Kidney (tissue), 14 donors: ENCODE measurements around the gene MOK. TPM values are rescaled to one million over a fixed set of nuclear protein-coding genes. Genes with fewer than 3 reads are reported as not detected.

ENCODE experiments used
- DNase-seq, 5 donors: peaks; one replicate each; pipeline ENCODE4 v3.0.0-alpha.2; 2013 to 2020
- FAIRE-seq: peaks from 2 replicates; lab custom pipeline; 2012; peaks lifted over from hg19 to GRCh38; lab: Jason Lieb, UNC
- H3K27ac ChIP-seq, 2 donors: one replicate each; pipeline ENCODE4 v1.7.0; 2013; ENCODE audit warnings: low read depth in 2 of 2, low read length in 2 of 2, inconsistent platforms in 1 of 2
- H3K27me3 ChIP-seq: one replicate; pipeline ENCODE4 v1.7.1; 2013; ENCODE audit warnings: low read length, inconsistent platforms; ENCODE audit not compliant: control insufficient read depth, insufficient read depth
- H3K36me3 ChIP-seq, 3 donors: one replicate each; pipeline versions ENCODE4 v1.7.0 to v1.7.1; 2013; ENCODE audit warnings: low read length in 3 of 3, control low read depth in 1 of 3, inconsistent platforms in 1 of 3; ENCODE audit not compliant: insufficient read depth in 3 of 3, control insufficient read depth in 2 of 3
- H3K4me1 ChIP-seq, 3 donors: one replicate each; pipeline versions ENCODE4 v1.7.0 to v1.7.1; 2013; ENCODE audit warnings: low read length in 3 of 3, inconsistent platforms in 1 of 3, low read depth in 1 of 3; ENCODE audit not compliant: control insufficient read depth in 2 of 3, insufficient read depth in 2 of 3
- H3K4me3 ChIP-seq, 3 donors: one replicate each; pipeline versions ENCODE4 v1.7.0 to v1.8.1; 2013; ENCODE audit warnings: low read length in 3 of 3, control low read depth in 1 of 3, inconsistent platforms in 1 of 3
- H3K9ac ChIP-seq, 3 donors: one replicate each; pipeline versions ENCODE4 v1.7.0 to v1.7.1; 2013; ENCODE audit warnings: low read length in 3 of 3, control low read depth in 1 of 3, inconsistent platforms in 1 of 3
- H3K9me3 ChIP-seq, 3 donors: one replicate each; pipeline versions ENCODE4 v1.7.0 to v1.7.1; 2013; ENCODE audit warnings: low read length in 3 of 3, control low read depth in 1 of 3, inconsistent platforms in 1 of 3; ENCODE audit not compliant: control insufficient read depth in 2 of 3, insufficient read depth in 1 of 3
- intact Hi-C: fragments of 100-400 bp; cut with DNase I; formaldehyde crosslinking; loops from one replicate; pipeline ENCODE4 v1.11.1; 2022
- polyA plus RNA-seq: library from polyadenylated mRNA; stranded (reverse); fragments of 350-450 nt; fragmentation: Illumina TruSeq; extraction: RNeasy Lipid Tissue Mini Kit (QIAGEN cat#74804); gene quantifications from one replicate; pipeline ENCODE4 v1.2.3, GENCODE V29; 2014; ENCODE audit warnings: low read depth, low replicate concordance; ENCODE audit not compliant: insufficient read depth
- total RNA-seq: library from RNA; stranded (reverse); fragmentation: NEBNext Ultra II Directional; extraction: Animal tissue kit (Norgen Biotek cat#: 25700); gene quantifications from one replicate; pipeline ENCODE4 v1.2.1, GENCODE V29; 2021
- TF ChIP-seq, protein P1 (sequence below): IDR thresholded peaks from 3 replicates; pipeline ENCODE4 v1.5.1; 2012; ENCODE audit warnings: mild to moderate bottlenecking, moderate library complexity, borderline replicate concordance; ENCODE audit not compliant: insufficient read depth; ENCODE audit errors: extremely low read depth
- donor health status: control.
- donor health status: control.
- donor health status: control.
- donor health status: control.
- donor health status: control.
- donor health status: DM: yes; HTN: yes; CAD: no.
- donor health status: Normal renal cell carcinoma (clear cell type).

Gene MOK
- total and polyA plus RNA-seq, 2 donors from 2014 or later, result 20.4 to 32.7 TPM

DNA sequence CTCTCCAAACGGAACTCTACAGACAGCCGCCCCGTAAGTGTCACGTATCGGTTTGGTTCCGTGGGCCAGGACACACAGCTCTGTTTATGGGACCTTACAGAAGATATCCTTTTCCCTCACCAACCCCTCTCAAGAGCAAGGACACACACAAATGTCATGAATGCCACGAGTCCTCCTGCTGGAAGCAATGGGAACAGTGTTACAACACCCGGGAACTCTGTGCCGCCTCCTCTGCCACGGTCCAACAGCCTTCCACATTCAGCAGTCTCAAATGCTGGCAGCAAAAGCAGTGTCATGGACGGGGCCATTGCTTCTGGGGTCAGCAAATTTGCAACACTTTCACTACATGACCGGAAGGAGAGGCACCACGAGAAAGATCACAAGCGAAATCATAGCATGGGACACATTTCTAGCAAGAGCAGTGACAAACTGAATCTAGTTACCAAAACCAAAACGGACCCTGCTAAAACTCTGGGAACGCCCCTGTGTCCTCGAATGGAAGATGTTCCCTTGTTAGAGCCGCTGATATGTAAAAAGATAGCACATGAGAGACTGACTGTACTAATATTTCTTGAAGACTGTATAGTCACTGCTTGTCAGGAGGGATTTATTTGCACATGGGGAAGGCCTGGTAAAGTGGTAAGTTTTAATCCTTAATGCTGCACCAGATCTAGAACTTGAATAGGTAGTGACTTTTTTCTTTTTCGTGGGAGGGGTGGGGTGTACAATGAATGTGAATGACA, 95.6 kb downstream of the MOK start:
- peak overlapping the region; percentile 34 to 38 for H3K27ac ChIP-seq

DNA sequence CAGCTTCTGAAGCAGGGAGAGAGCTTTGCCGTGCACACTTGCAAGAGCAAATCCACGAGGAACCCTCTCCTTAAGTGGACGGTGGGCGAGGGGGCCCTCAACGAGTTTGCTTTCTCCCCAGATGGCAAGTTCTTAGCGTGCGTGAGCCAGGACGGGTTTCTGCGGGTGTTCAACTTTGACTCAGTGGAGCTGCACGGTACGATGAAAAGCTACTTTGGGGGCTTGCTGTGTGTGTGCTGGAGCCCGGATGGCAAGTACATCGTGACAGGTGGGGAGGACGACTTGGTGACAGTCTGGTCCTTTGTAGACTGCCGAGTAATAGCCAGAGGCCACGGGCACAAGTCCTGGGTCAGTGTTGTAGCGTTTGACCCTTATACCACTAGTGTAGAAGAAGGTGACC, 96.2 kb downstream of the MOK start:
- Histone ChIP-seq H3K36me3 (peaks cover 2 to 18% (median 9%) of the 10 kb centered on the region in 3 donors), H3K9me3 (no peaks in the 10 kb centered on the region), H3K27ac (peak overlapping the region in 1 of 2 donors; percentile 30), H3K4me1 (peaks cover 0 to 10% (median 0%) of the 10 kb centered on the region in 3 donors), H3K27me3 (no peaks in the 10 kb centered on the region), H3K9ac (no peak overlapping the region), H3K4me3 (no peak overlapping the region)
- intact Hi-C loops, result no loop called here
- DNase-seq, result no peak
- no peak for FAIRE-seq
- TF ChIP-seq, protein P1, sequence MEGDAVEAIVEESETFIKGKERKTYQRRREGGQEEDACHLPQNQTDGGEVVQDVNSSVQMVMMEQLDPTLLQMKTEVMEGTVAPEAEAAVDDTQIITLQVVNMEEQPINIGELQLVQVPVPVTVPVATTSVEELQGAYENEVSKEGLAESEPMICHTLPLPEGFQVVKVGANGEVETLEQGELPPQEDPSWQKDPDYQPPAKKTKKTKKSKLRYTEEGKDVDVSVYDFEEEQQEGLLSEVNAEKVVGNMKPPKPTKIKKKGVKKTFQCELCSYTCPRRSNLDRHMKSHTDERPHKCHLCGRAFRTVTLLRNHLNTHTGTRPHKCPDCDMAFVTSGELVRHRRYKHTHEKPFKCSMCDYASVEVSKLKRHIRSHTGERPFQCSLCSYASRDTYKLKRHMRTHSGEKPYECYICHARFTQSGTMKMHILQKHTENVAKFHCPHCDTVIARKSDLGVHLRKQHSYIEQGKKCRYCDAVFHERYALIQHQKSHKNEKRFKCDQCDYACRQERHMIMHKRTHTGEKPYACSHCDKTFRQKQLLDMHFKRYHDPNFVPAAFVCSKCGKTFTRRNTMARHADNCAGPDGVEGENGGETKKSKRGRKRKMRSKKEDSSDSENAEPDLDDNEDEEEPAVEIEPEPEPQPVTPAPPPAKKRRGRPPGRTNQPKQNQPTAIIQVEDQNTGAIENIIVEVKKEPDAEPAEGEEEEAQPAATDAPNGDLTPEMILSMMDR, result no peak

More for the DNA sequence above, 95.6 kb downstream of the MOK start:
- H3K4me1 ChIP-seq, result peaks cover 0 to 10% (median 0%) of the 10 kb centered on the region in 3 donors
- H3K9me3 ChIP-seq, result no peaks in the 10 kb centered on the region
- intact Hi-C loops, result no loop called here
- no peak overlapping the region for H3K9ac ChIP-seq
- no peaks in the 10 kb centered on the region for H3K27me3 ChIP-seq
- TF ChIP-seq, protein P1, result peak; percentile 49
- no peak for FAIRE-seq
- H3K36me3 ChIP-seq, result peaks cover 2 to 13% (median 9%) of the 10 kb centered on the region in 3 donors
- DNase-seq, result peak; percentile 72 to 90 (median 84)
- H3K4me3 ChIP-seq, result no peak overlapping the region

DNA sequence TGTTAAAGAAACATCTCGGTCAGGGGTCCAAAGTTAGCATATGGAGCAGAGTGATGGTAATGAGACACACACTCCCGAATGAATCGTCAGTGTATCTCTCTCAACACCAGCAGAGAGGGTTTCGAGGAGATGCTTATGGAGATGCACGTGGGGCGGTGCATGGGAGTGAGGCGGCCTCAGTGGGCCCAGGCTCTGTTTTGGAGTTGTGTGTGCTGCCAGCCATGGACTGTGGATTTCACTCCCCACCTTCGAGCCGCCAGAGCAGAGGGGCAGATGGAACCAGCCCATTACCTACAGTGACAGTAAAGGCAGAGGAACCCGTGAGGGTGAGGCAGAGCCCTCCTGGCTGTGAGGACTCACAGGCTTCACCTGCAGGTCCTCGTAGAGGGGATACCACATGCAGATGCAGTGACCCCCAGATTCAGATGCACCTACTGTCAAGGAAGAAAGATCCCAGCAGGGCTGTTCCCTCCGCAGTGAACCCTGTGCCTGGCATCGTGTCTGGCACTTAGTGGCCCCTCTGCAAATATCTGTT, 97.1 kb downstream of the MOK start:
- FAIRE-seq (no peak), DNase-seq (no peak)
- H3K9ac ChIP-seq, result no peak overlapping the region
- H3K27me3 ChIP-seq, result no peaks in the 10 kb centered on the region
- no peaks in the 10 kb centered on the region for H3K9me3 ChIP-seq
- no peak overlapping the region for H3K27ac ChIP-seq
- H3K36me3 ChIP-seq, result peaks cover 2 to 18% (median 9%) of the 10 kb centered on the region in 3 donors
- intact Hi-C loops, result no loop called here
- H3K4me3 ChIP-seq, result no peak overlapping the region
- TF ChIP-seq, protein P1, result no peak
- H3K4me1 ChIP-seq, result peaks cover 0 to 10% (median 0%) of the 10 kb centered on the region in 3 donors
